ENCODE results near the gene SEC31B. TPM values are rescaled to one million over a fixed set of nuclear protein-coding genes. Genes with fewer than 3 reads are reported as not detected.

SEC31B gene
- total RNA-seq, 1 experiment from 2014 or later, result 23.6 TPM

GRCh38 chr10:100535715-100536353 is 16.2 kb upstream of the SEC31B start, which contains the start of gene HIF1AN:
Gene HIF1AN, plus strand, starts transcription at chr10:100535943. Its CDS starts 16 bp downstream, at chr10:100535959.
- peaks cover 39% of the 10 kb centered on the region for H3K79me2 ChIP-seq (ENCODE audit: low read length)
- DNase-seq, result peak; percentile 99
- H3K9me3 ChIP-seq (ENCODE audit: low read length), result no peaks in the 10 kb centered on the region
- H3K9me2 ChIP-seq (replicated peaks; ENCODE audit: insufficient read depth, low read length), result no peaks in the 10 kb centered on the region
- peaks cover 11% of the 10 kb centered on the region; the same call in 1 of the 2 replicates for H4K20me1 ChIP-seq (ENCODE audit: insufficient read depth, low read depth, low read length)
- H3K4me1 ChIP-seq (ENCODE audit: low read length), result peaks cover 23% of the 10 kb centered on the region
- peaks cover 19% of the 10 kb centered on the region; the same call in 1 of the 2 replicates for H3K36me3 ChIP-seq (ENCODE audit: insufficient read depth, low read length)
- peak within 1 kb of the TSS; percentile 93 for H2AFZ ChIP-seq (ENCODE audit: low read length)
- no peak within 1 kb of the TSS for H3K27ac ChIP-seq (ENCODE audit: low read length)
- H3K9ac ChIP-seq (ENCODE audit: low read length), result peak within 1 kb of the TSS; percentile 83
- H3K4me2 ChIP-seq (ENCODE audit: low read depth, low read length, poor library complexity, severe bottlenecking), result peak within 1 kb of the TSS; percentile 97
- no peaks in the 10 kb centered on the region for H3K27me3 ChIP-seq (ENCODE audit: low read length)
- H3K4me3 ChIP-seq (ENCODE audit: low read length), result peak within 1 kb of the TSS; percentile 93

DNA sequence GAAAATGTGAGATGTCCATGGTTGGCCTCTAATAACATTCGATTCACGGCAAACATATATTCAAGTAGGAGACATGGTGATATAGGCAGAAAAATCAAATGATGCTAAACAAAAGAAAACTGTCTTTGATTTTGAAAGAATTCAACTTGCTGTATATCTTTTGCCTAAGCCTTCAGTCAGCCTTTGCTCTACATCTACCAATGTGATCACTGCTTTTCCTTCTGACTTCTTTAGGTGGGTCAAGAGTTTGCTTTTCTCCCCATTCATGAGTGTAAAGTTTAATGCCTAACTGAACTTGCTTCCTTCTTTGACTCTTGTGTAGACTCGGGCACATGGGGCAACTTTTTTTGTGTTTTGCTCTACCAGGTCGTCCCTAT is 15.7 kb upstream of the SEC31B start:
- H3K27me3 ChIP-seq (ENCODE audit: low read length), result no peaks in the 10 kb centered on the region
- no peaks in the 10 kb centered on the region for H3K9me3 ChIP-seq (ENCODE audit: low read length)
- DNase-seq, result no peak
- H3K79me2 ChIP-seq (ENCODE audit: low read length), result peaks cover 36% of the 10 kb centered on the region
- H3K4me3 ChIP-seq (ENCODE audit: low read length), result peak overlapping the region; percentile 93
- H3K9me2 ChIP-seq (replicated peaks; ENCODE audit: insufficient read depth, low read length), result no peaks in the 10 kb centered on the region
- H3K4me2 ChIP-seq (ENCODE audit: low read depth, low read length, poor library complexity, severe bottlenecking), result peak overlapping the region; percentile 97
- no peak overlapping the region for H3K27ac ChIP-seq (ENCODE audit: low read length)
- H2AFZ ChIP-seq (ENCODE audit: low read length), result peak overlapping the region; percentile 93
- H3K4me1 ChIP-seq (ENCODE audit: low read length), result peaks cover 25% of the 10 kb centered on the region
- H4K20me1 ChIP-seq (ENCODE audit: insufficient read depth, low read depth, low read length), result peaks cover 11% of the 10 kb centered on the region; the same call in 1 of the 2 replicates
- H3K36me3 ChIP-seq (ENCODE audit: insufficient read depth, low read length), result peaks cover 14% of the 10 kb centered on the region; the same call in 1 of the 2 replicates
- H3K9ac ChIP-seq (ENCODE audit: low read length), result peak overlapping the region; percentile 50; the same call in 1 of the 2 replicates

GRCh38 chr10:100534726-100535125 is 15.1 kb upstream of the SEC31B start:
- peaks cover 38% of the 10 kb centered on the region for H3K79me2 ChIP-seq (ENCODE audit: low read length)
- H3K9me3 ChIP-seq (ENCODE audit: low read length), result no peaks in the 10 kb centered on the region
- H3K4me3 ChIP-seq (ENCODE audit: low read length), result no peak overlapping the region
- DNase-seq, result no peak
- H3K9me2 ChIP-seq (replicated peaks; ENCODE audit: insufficient read depth, low read length), result no peaks in the 10 kb centered on the region
- no peak overlapping the region for H3K4me2 ChIP-seq (ENCODE audit: low read depth, low read length, poor library complexity, severe bottlenecking)
- H3K27ac ChIP-seq (ENCODE audit: low read length), result no peak overlapping the region
- peaks cover 11% of the 10 kb centered on the region; the same call in 1 of the 2 replicates for H4K20me1 ChIP-seq (ENCODE audit: insufficient read depth, low read depth, low read length)
- peaks cover 12% of the 10 kb centered on the region; the same call in 1 of the 2 replicates for H3K36me3 ChIP-seq (ENCODE audit: insufficient read depth, low read length)
- H3K4me1 ChIP-seq (ENCODE audit: low read length), result peaks cover 31% of the 10 kb centered on the region
- H3K9ac ChIP-seq (ENCODE audit: low read length), result no peak overlapping the region
- no peaks in the 10 kb centered on the region for H3K27me3 ChIP-seq (ENCODE audit: low read length)
- H2AFZ ChIP-seq (ENCODE audit: low read length), result peak overlapping the region; percentile 93

- Histone ChIP-seq H3K9ac (ENCODE audit: low read length) (no peak overlapping the region), H3K4me1 (ENCODE audit: low read length) (peaks cover 30% of the 10 kb centered on the region), H3K79me2 (ENCODE audit: low read length) (peaks cover 43% of the 10 kb centered on the region), H3K9me3 (ENCODE audit: low read length) (no peaks in the 10 kb centered on the region), H2AFZ (ENCODE audit: low read length) (no peak overlapping the region), H3K27me3 (ENCODE audit: low read length) (no peaks in the 10 kb centered on the region), H3K36me3 (ENCODE audit: insufficient read depth, low read length) (peaks cover 11% of the 10 kb centered on the region; the same call in 1 of the 2 replicates), H3K27ac (ENCODE audit: low read length) (no peak overlapping the region), H3K4me3 (ENCODE audit: low read length) (no peak overlapping the region), H3K9me2 (replicated peaks; ENCODE audit: insufficient read depth, low read length) (no peaks in the 10 kb centered on the region), H4K20me1 (ENCODE audit: insufficient read depth, low read depth, low read length) (peaks cover 8% of the 10 kb centered on the region; the same call in 1 of the 2 replicates), H3K4me2 (ENCODE audit: low read depth, low read length, poor library complexity, severe bottlenecking) (no peak overlapping the region)
- DNase-seq, result no peak
Observed at GRCh38 chr10:100531761-100532160, 12.1 kb upstream of the SEC31B start.

- Histone ChIP-seq H3K4me1 (ENCODE audit: low read length) (peaks cover 18% of the 10 kb centered on the region), H3K4me2 (ENCODE audit: low read depth, low read length, poor library complexity, severe bottlenecking) (peak within 1 kb of the TSS; percentile 86), H3K9me2 (replicated peaks; ENCODE audit: insufficient read depth, low read length) (no peaks in the 10 kb centered on the region), H3K79me2 (ENCODE audit: low read length) (peaks cover 37% of the 10 kb centered on the region), H3K27ac (ENCODE audit: low read length) (peak within 1 kb of the TSS; percentile 68), H2AFZ (ENCODE audit: low read length) (peak within 1 kb of the TSS; percentile 87), H3K9ac (ENCODE audit: low read length) (peak within 1 kb of the TSS; percentile 89), H3K9me3 (ENCODE audit: low read length) (no peaks in the 10 kb centered on the region), H3K36me3 (ENCODE audit: insufficient read depth, low read length) (peaks cover 26% of the 10 kb centered on the region), H4K20me1 (ENCODE audit: insufficient read depth, low read depth, low read length) (no peaks in the 10 kb centered on the region), H3K4me3 (ENCODE audit: low read length) (peak within 1 kb of the TSS; percentile 85), H3K27me3 (ENCODE audit: low read length) (no peaks in the 10 kb centered on the region)
- DNase-seq, result peak; percentile 95
Observed at GRCh38 chr10:100529475-100530298, 10.0 kb upstream of the SEC31B start, which contains the start of gene NDUFB8. Gene NDUFB8, minus strand, starts transcription at chr10:100529871. Its CDS starts 20 bp downstream, at chr10:100529851.

DNA sequence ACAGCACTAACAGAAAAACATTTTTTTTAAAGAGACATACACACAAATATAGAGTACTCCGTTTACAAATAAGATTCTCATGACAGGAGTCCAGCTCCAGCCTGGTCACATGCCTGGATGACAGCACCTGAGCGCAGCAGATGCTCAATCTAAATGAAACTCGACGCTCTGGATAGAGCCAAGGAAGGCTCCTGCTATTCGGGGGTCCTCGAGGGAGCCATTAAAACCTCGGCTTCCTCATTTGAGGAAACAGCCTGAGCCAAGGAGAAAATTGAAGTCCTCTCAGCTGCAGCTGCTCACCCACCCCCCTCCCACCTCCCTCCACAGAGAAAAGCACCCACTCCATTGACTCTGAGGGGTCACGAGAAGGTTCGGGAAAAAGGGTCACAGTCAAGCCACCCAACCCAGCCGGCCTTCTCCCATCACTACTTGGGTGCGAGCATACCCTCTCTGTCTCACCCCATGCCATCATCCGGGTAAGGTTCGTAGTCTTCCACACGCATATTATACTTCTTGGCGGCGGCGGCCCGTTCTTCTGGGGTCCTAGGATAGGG is 9.3 kb upstream of the SEC31B start:
- Histone ChIP-seq H3K9me3 (ENCODE audit: low read length) (no peaks in the 10 kb centered on the region), H3K9me2 (replicated peaks; ENCODE audit: insufficient read depth, low read length) (no peaks in the 10 kb centered on the region), H4K20me1 (ENCODE audit: insufficient read depth, low read depth, low read length) (no peaks in the 10 kb centered on the region), H3K4me1 (ENCODE audit: low read length) (peaks cover 18% of the 10 kb centered on the region), H2AFZ (ENCODE audit: low read length) (peak overlapping the region; percentile 87; the same call in 1 of the 2 replicates), H3K27ac (ENCODE audit: low read length) (peak overlapping the region; percentile 68), H3K27me3 (ENCODE audit: low read length) (no peaks in the 10 kb centered on the region), H3K4me2 (ENCODE audit: low read depth, low read length, poor library complexity, severe bottlenecking) (peak overlapping the region; percentile 86), H3K79me2 (ENCODE audit: low read length) (peaks cover 37% of the 10 kb centered on the region), H3K36me3 (ENCODE audit: insufficient read depth, low read length) (peaks cover 30% of the 10 kb centered on the region), H3K4me3 (ENCODE audit: low read length) (peak overlapping the region; percentile 85), H3K9ac (ENCODE audit: low read length) (peak overlapping the region; percentile 89)
- DNase-seq, result peak; percentile 83

- H3K79me2 ChIP-seq (ENCODE audit: low read length), result peaks cover 37% of the 10 kb centered on the region
- no peaks in the 10 kb centered on the region for H3K27me3 ChIP-seq (ENCODE audit: low read length)
- H2AFZ ChIP-seq (ENCODE audit: low read length), result no peak overlapping the region
- peak overlapping the region; percentile 85 for H3K4me3 ChIP-seq (ENCODE audit: low read length)
- peak overlapping the region; percentile 68 for H3K27ac ChIP-seq (ENCODE audit: low read length)
- peak overlapping the region; percentile 89 for H3K9ac ChIP-seq (ENCODE audit: low read length)
- no peaks in the 10 kb centered on the region for H3K9me3 ChIP-seq (ENCODE audit: low read length)
- H3K9me2 ChIP-seq (replicated peaks; ENCODE audit: insufficient read depth, low read length), result no peaks in the 10 kb centered on the region
- H4K20me1 ChIP-seq (ENCODE audit: insufficient read depth, low read depth, low read length), result no peaks in the 10 kb centered on the region
- peaks cover 18% of the 10 kb centered on the region for H3K4me1 ChIP-seq (ENCODE audit: low read length)
- DNase-seq, result no peak
- peaks cover 30% of the 10 kb centered on the region for H3K36me3 ChIP-seq (ENCODE audit: insufficient read depth, low read length)
- peak overlapping the region; percentile 86 for H3K4me2 ChIP-seq (ENCODE audit: low read depth, low read length, poor library complexity, severe bottlenecking)
Observed at GRCh38 chr10:100528123-100528886, 8.6 kb upstream of the SEC31B start.
